ENCODE results near the gene CLASP1. TPM values are rescaled to one million over a fixed set of nuclear protein-coding genes. Genes with fewer than 3 reads are reported as not detected.
"Not testable (repeated sequence)": the region's sequence is repeated elsewhere in the genome, so short reads cannot be mapped to it uniquely, and the experiment has no call there.

CLASP1 gene
- total and polyA plus RNA-seq, 2 of the 8 experiments (the other 6 are each of a cell fraction or from before 2014, with no cell fraction given), result 7.3 to 53.9 TPM

DNA sequence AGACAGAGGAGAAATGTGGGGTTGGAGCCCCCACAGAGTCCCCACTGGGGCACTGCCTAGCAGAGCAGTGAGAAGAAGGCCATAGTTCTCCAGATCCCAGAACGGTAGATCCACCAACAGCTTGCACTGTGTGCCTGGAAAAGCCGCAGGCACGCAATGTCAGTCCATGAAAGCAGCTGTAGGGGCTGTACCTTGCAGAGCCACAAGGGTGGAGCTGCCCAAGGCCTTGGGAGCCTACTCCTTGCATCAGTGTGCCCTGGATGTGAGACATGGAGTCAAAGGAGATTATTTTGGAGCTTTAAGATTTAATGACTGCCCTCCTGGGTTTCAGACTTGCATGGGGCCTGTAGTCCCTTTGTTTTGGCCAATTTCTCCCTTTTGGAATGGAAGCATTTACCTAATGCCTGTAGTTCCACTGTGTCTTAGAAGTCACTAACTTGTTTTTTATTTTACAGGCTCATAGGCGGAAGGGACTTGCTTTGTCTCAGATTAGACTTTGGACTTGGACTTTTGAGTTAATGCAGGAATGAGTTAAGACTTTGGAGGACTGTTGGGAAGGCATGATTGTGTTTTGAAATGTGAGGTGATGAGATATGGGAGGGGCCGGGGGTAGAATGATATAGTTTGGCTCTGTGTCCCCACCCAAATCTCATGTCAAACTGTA is 274.7 kb downstream of the CLASP1 start:
- FAIRE-seq; H2BK120ac ChIP-seq (replicated peaks; ENCODE audit: low read depth, low read length); H3K4me3 ChIP-seq (ENCODE audit: extremely low read depth in 1 of 4, insufficient read depth in 2 of 4, low read depth in 3 of 4, low read length in 4 of 4); H4K8ac ChIP-seq (ENCODE audit: extremely low read depth, insufficient read depth, low read length); DNase-seq (ENCODE audit: low read depth in 1 of 2, low spot score in 2 of 2); H2AFZ ChIP-seq (ENCODE audit: low read length); H3K79me2 ChIP-seq (ENCODE audit: control insufficient read depth in 1 of 2, insufficient read depth in 2 of 2, low read length in 2 of 2); H4K5ac ChIP-seq (ENCODE audit: insufficient read length, low read depth, low read length); H3K23ac ChIP-seq (ENCODE audit: insufficient read length); H3K27ac ChIP-seq (ENCODE audit: low read depth, low read length); H2AK5ac ChIP-seq (ENCODE audit: low read depth, low read length); H3K79me1 ChIP-seq (ENCODE audit: low read depth, low read length); H2BK15ac ChIP-seq (ENCODE audit: low read length); H2BK5ac ChIP-seq (ENCODE audit: low read depth, low read length); H3K4ac ChIP-seq (replicated peaks; ENCODE audit: insufficient read length, low read depth, low read length); H3K9me3 ChIP-seq (ENCODE audit: insufficient read depth in 2 of 2, low read depth in 1 of 2, low read length in 1 of 2); H2BK12ac ChIP-seq (ENCODE audit: low read depth, low read length); H3K4me2 ChIP-seq (ENCODE audit: insufficient read depth in 1 of 2, low read depth in 2 of 2, low read length in 2 of 2); POLR2A ChIA-PET (ENCODE audit: partially characterized antibody); H4K20me1 ChIP-seq (replicated peaks in 1 of 2; ENCODE audit: control insufficient read depth in 1 of 2, insufficient read depth in 2 of 2, low read length in 2 of 2); H3K14ac ChIP-seq (ENCODE audit: insufficient read length); H3K4me1 ChIP-seq (replicated peaks in 1 of 4; ENCODE audit: control insufficient read depth in 3 of 4, insufficient read depth in 4 of 4, low read length in 3 of 4); H3K9ac ChIP-seq (replicated peaks in 1 of 4; ENCODE audit: extremely low read depth in 1 of 4, low read depth in 3 of 4, low read length in 3 of 4); H3K18ac ChIP-seq (ENCODE audit: extremely low read depth, low read length); H3K23me2 ChIP-seq (ENCODE audit: low read depth, low read length); H3K27me3 ChIP-seq (replicated peaks in 1 of 4; ENCODE audit: control insufficient read depth in 3 of 4, extremely low read depth in 1 of 4, insufficient read depth in 3 of 4, low read length in 3 of 4); H2BK20ac ChIP-seq (ENCODE audit: low read length); H4K91ac ChIP-seq (replicated peaks; ENCODE audit: insufficient read length, low read length); H3K56ac ChIP-seq (replicated peaks; ENCODE audit: insufficient read length, low read depth, low read length): not testable (repeated sequence)
- CTCF ChIA-PET (ENCODE audit: partially characterized antibody), result interaction anchor here (0.7 to 1.4 kb wide), 2 partner anchors 10 to 28 kb away, joined by 4 to 5 read pairs; no protein-coding TSS in a partner anchor
- WGBS, 2 experiments (ENCODE audit: extremely low coverage in 1 of 2, insufficient coverage in 1 of 2, insufficient read length in 1 of 2, insufficient replicate concordance in 2 of 2, low coverage in 1 of 2, low lambda C conversion rate in 2 of 2, missing lambda C conversion rate in 1 of 2), result 92% methylated on average over 5 of the region's 5 CpGs; no CpG with 5 or more reads in 1 of the 2 experiments
- peaks cover 0 to 24% (median 12%) of the 10 kb centered on the region in 4 experiments; a peak in 6 of 8 replicates for H3K36me3 ChIP-seq (ENCODE audit: control insufficient read depth in 2 of 4, insufficient read depth in 4 of 4, low read length in 3 of 4)

Measured in H1 (cell line).